DND-41 (cell line): ENCODE measurements around the gene TNIK.
"Not testable (repeated sequence)": the region's sequence is repeated elsewhere in the genome, so short reads cannot be mapped to it uniquely, and the experiment has no call there.

Experiments
- ATAC-seq: fragments of 200-7000 bp; cut with Tn5 transposase; 3 replicates; pipeline ENCODE4 v1.9.1; 2021; ENCODE audit warnings: low read depth; ENCODE audit not compliant: insufficient read depth
- DNase-seq: peaks from one replicate; pipeline ENCODE4 v3.0.0-alpha.2; 2020
- H2AFZ ChIP-seq: 2 replicates; pipeline ENCODE4 v1.6.0; 2012; ENCODE audit warnings: low read depth, low read length
- H3K27ac ChIP-seq: 2 replicates; pipeline ENCODE4 v1.5.1; 2012; ENCODE audit warnings: low read length, inconsistent platforms
- H3K27me3 ChIP-seq: fragments of 200-600 bp; sonication (generic); 2 replicates; pipeline ENCODE4 v1.6.0; 2012; ENCODE audit warnings: low read length, mild to moderate bottlenecking, inconsistent platforms; ENCODE audit not compliant: insufficient read depth, poor library complexity
- H3K36me3 ChIP-seq: 2 replicates; pipeline ENCODE4 v1.5.1; 2012; ENCODE audit warnings: low read length, inconsistent platforms; ENCODE audit not compliant: insufficient read depth
- H3K4me1 ChIP-seq: 2 replicates; pipeline ENCODE4 v1.5.1; 2012; ENCODE audit warnings: mild to moderate bottlenecking, low read length; ENCODE audit not compliant: insufficient read depth
- H3K4me2 ChIP-seq: 2 replicates; pipeline ENCODE4 v1.6.0; 2012; ENCODE audit warnings: mild to moderate bottlenecking, moderate library complexity, low read length, inconsistent platforms; ENCODE audit not compliant: insufficient read depth
- H3K4me3 ChIP-seq, 2 experiments: fragments of 200-600 bp in 1 of 2; shearing (Covaris generic) in 1 of 2; 2 replicates each; pipeline ENCODE4 v1.5.1; 2012 to 2016; ENCODE audit warnings: inconsistent platforms in 2 of 2, low read length in 2 of 2, mild to moderate bottlenecking in 2 of 2, low read depth in 1 of 2, moderate library complexity in 1 of 2
- H3K79me2 ChIP-seq: 2 replicates; pipeline ENCODE4 v1.6.0; 2012; ENCODE audit warnings: low read length, inconsistent platforms; ENCODE audit not compliant: insufficient read depth
- H3K9ac ChIP-seq: 2 replicates; pipeline ENCODE4 v1.6.0; 2012; ENCODE audit warnings: low read depth, mild to moderate bottlenecking, inconsistent platforms, low read length, moderate library complexity
- H3K9me3 ChIP-seq: 2 replicates; pipeline ENCODE4 v1.5.1; 2012; ENCODE audit warnings: low read length, moderate library complexity, mild to moderate bottlenecking, inconsistent platforms; ENCODE audit not compliant: insufficient read depth, severe bottlenecking
- H4K20me1 ChIP-seq: 2 replicates; pipeline ENCODE4 v1.6.0; 2012; ENCODE audit warnings: low read length; ENCODE audit not compliant: insufficient read depth
- EZH2 ChIP-seq: IDR thresholded peaks from 3 replicates; pipeline ENCODE4 v1.6.1; 2012; ENCODE audit warnings: borderline replicate concordance, low read depth, mild to moderate bottlenecking, moderate library complexity, low read length, inconsistent platforms; ENCODE audit not compliant: severe bottlenecking
- TF ChIP-seq, protein P1 (sequence below): IDR thresholded peaks from 2 replicates; pipeline ENCODE4 v1.5.1; 2012; ENCODE audit warnings: borderline replicate concordance, low read length, moderate library complexity, mild to moderate bottlenecking; ENCODE audit not compliant: poor library complexity, severe bottlenecking; ENCODE audit errors: extremely low read depth

TNIK gene

DNA sequence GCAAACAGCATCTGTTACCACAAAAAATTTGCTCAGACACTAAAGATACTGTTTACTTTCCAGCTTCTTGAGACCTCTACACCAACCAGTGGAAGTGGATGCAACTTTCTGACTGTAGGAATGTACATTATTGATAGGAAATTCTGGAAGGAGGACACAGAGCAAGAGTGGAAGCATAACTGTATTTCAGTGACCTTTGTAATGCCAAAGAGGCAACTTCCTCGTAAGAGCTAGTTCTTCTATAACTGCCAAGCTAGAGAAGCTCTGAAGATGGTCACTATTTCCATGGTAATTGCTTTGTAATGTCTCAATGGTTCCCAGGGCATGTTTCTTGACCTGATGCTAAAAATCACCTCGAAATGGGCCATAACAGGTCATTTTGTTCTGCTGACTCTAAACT lies 337.3 kb downstream of the TNIK start:
- DNase-seq (no peak), ATAC-seq (no peak)
- TF ChIP-seq, protein P1, sequence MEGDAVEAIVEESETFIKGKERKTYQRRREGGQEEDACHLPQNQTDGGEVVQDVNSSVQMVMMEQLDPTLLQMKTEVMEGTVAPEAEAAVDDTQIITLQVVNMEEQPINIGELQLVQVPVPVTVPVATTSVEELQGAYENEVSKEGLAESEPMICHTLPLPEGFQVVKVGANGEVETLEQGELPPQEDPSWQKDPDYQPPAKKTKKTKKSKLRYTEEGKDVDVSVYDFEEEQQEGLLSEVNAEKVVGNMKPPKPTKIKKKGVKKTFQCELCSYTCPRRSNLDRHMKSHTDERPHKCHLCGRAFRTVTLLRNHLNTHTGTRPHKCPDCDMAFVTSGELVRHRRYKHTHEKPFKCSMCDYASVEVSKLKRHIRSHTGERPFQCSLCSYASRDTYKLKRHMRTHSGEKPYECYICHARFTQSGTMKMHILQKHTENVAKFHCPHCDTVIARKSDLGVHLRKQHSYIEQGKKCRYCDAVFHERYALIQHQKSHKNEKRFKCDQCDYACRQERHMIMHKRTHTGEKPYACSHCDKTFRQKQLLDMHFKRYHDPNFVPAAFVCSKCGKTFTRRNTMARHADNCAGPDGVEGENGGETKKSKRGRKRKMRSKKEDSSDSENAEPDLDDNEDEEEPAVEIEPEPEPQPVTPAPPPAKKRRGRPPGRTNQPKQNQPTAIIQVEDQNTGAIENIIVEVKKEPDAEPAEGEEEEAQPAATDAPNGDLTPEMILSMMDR = no peak
- TF ChIP-seq EZH2 = no peak
- H3K9me3 ChIP-seq = no peaks in the 10 kb centered on the region
- H3K36me3 ChIP-seq = no peaks in the 10 kb centered on the region
- H3K79me2 ChIP-seq = no peaks in the 10 kb centered on the region
- H3K27me3 ChIP-seq = no peaks in the 10 kb centered on the region
- no peak overlapping the region for H2AFZ ChIP-seq
- H3K4me2 ChIP-seq = no peak overlapping the region
- H3K27ac ChIP-seq = no peak overlapping the region
- H4K20me1 ChIP-seq = no peaks in the 10 kb centered on the region
- no peaks in the 10 kb centered on the region for H3K4me1 ChIP-seq
- no peak overlapping the region for H3K9ac ChIP-seq
- no peak overlapping the region for H3K4me3 ChIP-seq

DNA sequence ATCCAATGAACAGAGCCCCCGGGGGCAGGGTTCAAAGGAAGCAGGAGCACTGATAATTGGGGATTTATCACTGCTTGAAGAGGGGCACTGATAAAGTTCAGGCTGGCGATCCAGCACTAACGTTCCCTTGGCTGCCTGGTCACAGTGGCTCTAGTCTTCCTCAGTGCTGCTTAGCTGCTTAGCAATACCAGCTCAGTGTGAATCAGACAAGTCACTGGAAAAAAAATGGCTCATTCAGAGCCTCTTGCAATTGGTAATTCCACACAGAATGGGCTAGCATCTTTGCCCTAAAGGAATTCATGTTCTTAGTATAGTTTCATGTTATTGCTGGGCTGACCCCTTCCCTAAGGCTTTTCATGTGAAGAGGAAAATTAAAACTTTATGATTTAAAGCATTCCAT lies 338.0 kb downstream of the TNIK start:
- no peak overlapping the region for H3K4me3 ChIP-seq
- ATAC-seq (no peak), DNase-seq (no peak)
- TF ChIP-seq, protein P1 = no peak
- no peak for TF ChIP-seq EZH2
- no peak overlapping the region for H3K9ac ChIP-seq
- no peak overlapping the region for H3K27ac ChIP-seq
- H3K79me2 ChIP-seq = no peaks in the 10 kb centered on the region
- H4K20me1 ChIP-seq = no peaks in the 10 kb centered on the region
- H3K4me1 ChIP-seq = no peaks in the 10 kb centered on the region
- H3K27me3 ChIP-seq = no peaks in the 10 kb centered on the region
- no peaks in the 10 kb centered on the region for H3K9me3 ChIP-seq
- no peaks in the 10 kb centered on the region for H3K36me3 ChIP-seq
- H3K4me2 ChIP-seq = no peak overlapping the region
- H2AFZ ChIP-seq = no peak overlapping the region

DNA sequence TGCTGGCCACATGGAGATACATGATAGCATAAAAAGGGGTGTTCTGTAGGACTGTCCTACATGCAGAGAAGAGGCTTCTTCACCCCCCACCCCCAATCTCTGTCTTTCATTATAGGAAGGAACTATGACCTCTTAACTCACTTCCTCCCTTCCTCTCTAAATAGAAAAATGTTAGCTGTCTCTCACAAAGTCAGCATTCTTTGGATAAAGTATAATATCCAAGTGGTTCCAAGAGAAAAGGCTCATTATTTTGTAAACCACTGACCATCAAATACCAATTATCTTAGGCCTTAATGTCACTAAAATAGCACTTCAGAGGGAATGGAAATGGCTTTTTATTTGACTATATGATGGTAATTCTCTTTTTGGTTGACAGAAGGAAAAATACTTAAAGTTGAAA lies 338.4 kb downstream of the TNIK start:
- ATAC-seq (no peak), DNase-seq (no peak)
- TF ChIP-seq EZH2 = no peak
- TF ChIP-seq, protein P1 = no peak

DNA sequence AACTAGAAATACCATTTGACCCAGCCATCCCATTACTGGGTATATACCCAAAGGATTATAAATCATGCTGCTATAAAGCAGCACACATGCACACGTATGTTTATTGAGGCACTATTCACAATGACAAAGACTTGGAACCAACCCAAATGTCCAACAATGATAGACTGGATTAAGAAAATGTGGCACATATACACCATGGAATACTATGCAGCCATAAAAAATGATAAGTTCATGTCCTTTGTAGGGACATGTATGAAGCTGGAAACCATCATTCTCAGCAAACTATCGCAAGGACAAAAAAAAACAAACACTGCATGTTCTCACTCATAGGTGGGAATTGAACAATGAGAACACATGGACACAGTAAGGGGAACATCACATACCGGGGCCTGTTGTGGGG lies 340.8 kb downstream of the TNIK start:
- not testable (repeated sequence) for H3K4me2 ChIP-seq, H3K9ac ChIP-seq, ATAC-seq, H3K4me3 ChIP-seq, DNase-seq, H4K20me1 ChIP-seq, H3K27me3 ChIP-seq, H3K9me3 ChIP-seq, H3K79me2 ChIP-seq, H3K4me1 ChIP-seq, H2AFZ ChIP-seq, H3K27ac ChIP-seq, H3K36me3 ChIP-seq

More for the DNA sequence above, 338.4 kb downstream of the TNIK start:
- H3K27ac ChIP-seq = no peak overlapping the region
- H3K4me2 ChIP-seq = no peak overlapping the region
- no peaks in the 10 kb centered on the region for H3K79me2 ChIP-seq
- no peaks in the 10 kb centered on the region for H3K36me3 ChIP-seq
- no peak overlapping the region for H3K9ac ChIP-seq
- no peak overlapping the region for H2AFZ ChIP-seq
- no peaks in the 10 kb centered on the region for H4K20me1 ChIP-seq
- H3K4me1 ChIP-seq = no peaks in the 10 kb centered on the region
- H3K27me3 ChIP-seq = no peaks in the 10 kb centered on the region
- no peaks in the 10 kb centered on the region for H3K9me3 ChIP-seq
- H3K4me3 ChIP-seq = no peak overlapping the region

DNA sequence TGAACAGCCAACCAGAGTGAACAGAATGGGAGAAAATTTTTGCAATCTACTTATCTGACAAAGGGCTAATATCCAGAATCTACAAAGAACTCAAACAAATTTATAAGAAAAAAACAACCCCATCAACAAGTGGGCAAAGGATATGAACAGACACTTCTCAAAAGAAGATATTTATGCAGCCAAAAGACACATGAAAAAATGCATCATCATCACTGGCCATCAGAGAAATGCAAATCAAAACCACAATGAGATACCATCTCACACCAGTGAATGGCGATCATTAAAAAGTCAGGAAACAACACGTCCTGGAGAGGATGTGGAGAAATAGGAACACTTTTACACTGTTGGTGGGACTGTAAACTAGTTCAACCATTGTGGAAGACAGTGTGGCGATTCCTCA lies 341.2 kb downstream of the TNIK start:
- H3K79me2 ChIP-seq, H3K4me3 ChIP-seq, ATAC-seq, DNase-seq, H3K9ac ChIP-seq, H4K20me1 ChIP-seq, H3K9me3 ChIP-seq, H3K36me3 ChIP-seq, H3K4me1 ChIP-seq, H3K27me3 ChIP-seq, H3K27ac ChIP-seq, H2AFZ ChIP-seq, H3K4me2 ChIP-seq: not testable (repeated sequence)
